Neural cell (in vitro differentiated cells): ENCODE measurements around the gene SUGCT.

Experiments
- EP300 ChIP-seq: fragments of 450-650 bp; conservative IDR thresholded peaks from 2 replicates; pipeline ENCODE4 v1.6.1; 2014; ENCODE audit warnings: antibody characterized with exemption, mild to moderate bottlenecking, moderate library complexity; ENCODE audit not compliant: poor library complexity, severe bottlenecking
- EZH2 ChIP-seq: fragments of 200-600, 300-800 bp; shearing (Covaris generic), sonication (generic); IDR thresholded peaks from 2 replicates; pipeline ENCODE4 v1.6.1; 2014; ENCODE audit warnings: antibody characterized with exemption, low read length, borderline replicate concordance, mild to moderate bottlenecking; ENCODE audit not compliant: insufficient read depth, poor library complexity, severe bottlenecking
- MXI1 ChIP-seq: fragments of 450-650 bp; conservative IDR thresholded peaks from 2 replicates; pipeline ENCODE4 v1.6.1; 2014; ENCODE audit warnings: antibody characterized with exemption, mild to moderate bottlenecking; ENCODE audit not compliant: poor library complexity, severe bottlenecking
- POLR2AphosphoS5 ChIP-seq: IDR thresholded peaks from 2 replicates; pipeline ENCODE4 v1.6.1; 2012
- SMC3 ChIP-seq: fragments of 450-650 bp; conservative IDR thresholded peaks from 2 replicates; pipeline ENCODE4 v1.6.1; 2014; ENCODE audit warnings: antibody characterized with exemption, mild to moderate bottlenecking, moderate library complexity; ENCODE audit not compliant: poor library complexity
- TAF1 ChIP-seq: IDR thresholded peaks from 2 replicates; pipeline ENCODE4 v1.6.1; 2012; ENCODE audit warnings: low read depth
- TF ChIP-seq, protein P1 (sequence below): fragments of 450-650 bp; IDR thresholded peaks from 2 replicates; pipeline ENCODE4 v1.5.1; 2014; ENCODE audit warnings: antibody characterized with exemption, mild to moderate bottlenecking, moderate library complexity; ENCODE audit not compliant: poor library complexity, severe bottlenecking
- TF ChIP-seq, protein P2 (sequence below): IDR thresholded peaks from 2 replicates; pipeline ENCODE4 v1.6.1; 2012; ENCODE audit warnings: borderline replicate concordance

DNA sequence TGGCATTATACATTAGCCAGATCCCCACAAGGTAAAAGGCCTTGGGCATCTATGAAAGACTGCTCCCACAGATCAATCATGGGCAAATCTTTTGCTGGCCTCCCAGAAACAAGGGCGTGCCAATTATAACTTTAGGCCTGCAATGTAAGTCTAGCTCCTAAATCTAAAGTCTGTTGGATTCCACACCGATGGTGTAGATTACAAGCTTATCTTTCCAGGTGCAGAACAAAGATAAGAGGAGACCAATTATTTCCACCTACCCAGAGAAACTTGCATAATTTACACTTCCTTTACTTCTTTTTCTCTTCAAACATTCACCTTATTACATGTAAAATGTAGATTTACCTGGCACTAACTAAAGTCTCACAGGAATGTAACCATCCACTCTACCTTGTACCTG is 713.1 kb downstream of the SUGCT start:
- TF ChIP-seq EP300 (no peak), POLR2AphosphoS5 (no peak), TAF1 (no peak), SMC3 (no peak), MXI1 (no peak), EZH2 (no peak)
- TF ChIP-seq, protein P1, sequence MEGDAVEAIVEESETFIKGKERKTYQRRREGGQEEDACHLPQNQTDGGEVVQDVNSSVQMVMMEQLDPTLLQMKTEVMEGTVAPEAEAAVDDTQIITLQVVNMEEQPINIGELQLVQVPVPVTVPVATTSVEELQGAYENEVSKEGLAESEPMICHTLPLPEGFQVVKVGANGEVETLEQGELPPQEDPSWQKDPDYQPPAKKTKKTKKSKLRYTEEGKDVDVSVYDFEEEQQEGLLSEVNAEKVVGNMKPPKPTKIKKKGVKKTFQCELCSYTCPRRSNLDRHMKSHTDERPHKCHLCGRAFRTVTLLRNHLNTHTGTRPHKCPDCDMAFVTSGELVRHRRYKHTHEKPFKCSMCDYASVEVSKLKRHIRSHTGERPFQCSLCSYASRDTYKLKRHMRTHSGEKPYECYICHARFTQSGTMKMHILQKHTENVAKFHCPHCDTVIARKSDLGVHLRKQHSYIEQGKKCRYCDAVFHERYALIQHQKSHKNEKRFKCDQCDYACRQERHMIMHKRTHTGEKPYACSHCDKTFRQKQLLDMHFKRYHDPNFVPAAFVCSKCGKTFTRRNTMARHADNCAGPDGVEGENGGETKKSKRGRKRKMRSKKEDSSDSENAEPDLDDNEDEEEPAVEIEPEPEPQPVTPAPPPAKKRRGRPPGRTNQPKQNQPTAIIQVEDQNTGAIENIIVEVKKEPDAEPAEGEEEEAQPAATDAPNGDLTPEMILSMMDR = no peak
- TF ChIP-seq, protein P2, sequence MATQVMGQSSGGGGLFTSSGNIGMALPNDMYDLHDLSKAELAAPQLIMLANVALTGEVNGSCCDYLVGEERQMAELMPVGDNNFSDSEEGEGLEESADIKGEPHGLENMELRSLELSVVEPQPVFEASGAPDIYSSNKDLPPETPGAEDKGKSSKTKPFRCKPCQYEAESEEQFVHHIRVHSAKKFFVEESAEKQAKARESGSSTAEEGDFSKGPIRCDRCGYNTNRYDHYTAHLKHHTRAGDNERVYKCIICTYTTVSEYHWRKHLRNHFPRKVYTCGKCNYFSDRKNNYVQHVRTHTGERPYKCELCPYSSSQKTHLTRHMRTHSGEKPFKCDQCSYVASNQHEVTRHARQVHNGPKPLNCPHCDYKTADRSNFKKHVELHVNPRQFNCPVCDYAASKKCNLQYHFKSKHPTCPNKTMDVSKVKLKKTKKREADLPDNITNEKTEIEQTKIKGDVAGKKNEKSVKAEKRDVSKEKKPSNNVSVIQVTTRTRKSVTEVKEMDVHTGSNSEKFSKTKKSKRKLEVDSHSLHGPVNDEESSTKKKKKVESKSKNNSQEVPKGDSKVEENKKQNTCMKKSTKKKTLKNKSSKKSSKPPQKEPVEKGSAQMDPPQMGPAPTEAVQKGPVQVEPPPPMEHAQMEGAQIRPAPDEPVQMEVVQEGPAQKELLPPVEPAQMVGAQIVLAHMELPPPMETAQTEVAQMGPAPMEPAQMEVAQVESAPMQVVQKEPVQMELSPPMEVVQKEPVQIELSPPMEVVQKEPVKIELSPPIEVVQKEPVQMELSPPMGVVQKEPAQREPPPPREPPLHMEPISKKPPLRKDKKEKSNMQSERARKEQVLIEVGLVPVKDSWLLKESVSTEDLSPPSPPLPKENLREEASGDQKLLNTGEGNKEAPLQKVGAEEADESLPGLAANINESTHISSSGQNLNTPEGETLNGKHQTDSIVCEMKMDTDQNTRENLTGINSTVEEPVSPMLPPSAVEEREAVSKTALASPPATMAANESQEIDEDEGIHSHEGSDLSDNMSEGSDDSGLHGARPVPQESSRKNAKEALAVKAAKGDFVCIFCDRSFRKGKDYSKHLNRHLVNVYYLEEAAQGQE = no peak
